Measurements from ENCODE around the gene SUSD1. TPM values are rescaled to one million over a fixed set of nuclear protein-coding genes. Genes with fewer than 3 reads are reported as not detected.

Gene SUSD1
- total and polyA plus RNA-seq, 2 donors (not counting 3 experiments of a cell fraction or from before 2014, with no cell fraction given): 33.1 to 37.8 TPM

GRCh38 chr9:112078432-112078831, 96.7 kb downstream of the SUSD1 start:
- no peak overlapping the region for H3K27ac ChIP-seq (ENCODE audit: insufficient read depth, low read depth, low read length)
- no peak overlapping the region for H3K4me3 ChIP-seq (replicated peaks in 1 of 3; ENCODE audit: insufficient read depth in 1 of 3, low read depth in 1 of 3, low read length in 3 of 3)
- no peak overlapping the region for H3K4me2 ChIP-seq (ENCODE audit: insufficient read depth, low read length)
- no peaks in the 10 kb centered on the region for H3K79me2 ChIP-seq (ENCODE audit: control insufficient read depth, insufficient read depth, low read length)
- no peaks in the 10 kb centered on the region for H3K9me1 ChIP-seq (replicated peaks; ENCODE audit: control insufficient read depth, extremely low read depth, insufficient read depth, low read length)
- no peak for TF ChIP-seq JUN (IDR thresholded peaks at IDR 0.05; ENCODE audit: borderline replicate concordance, insufficient read depth, insufficient read length, low read depth)
- TF ChIP-seq GATA2 (IDR thresholded peaks at IDR 0.05; ENCODE audit: insufficient read depth, insufficient read length, low read depth, low read length): no peak
- no peak for TF ChIP-seq MAX (IDR thresholded peaks at IDR 0.05; ENCODE audit: insufficient read depth, insufficient read length)
- no peak for TF ChIP-seq POLR2A (IDR thresholded peaks at IDR 0.05; ENCODE audit: low read depth, low read length)
- TF ChIP-seq EZH2 (IDR thresholded peaks at IDR 0.05; ENCODE audit: borderline replicate concordance, low read depth, low read length, severe bottlenecking): no peak
- TF ChIP-seq MYC (IDR thresholded peaks at IDR 0.05; ENCODE audit: low read depth, low read length): no peak
- no peak for TF ChIP-seq FOS (IDR thresholded peaks at IDR 0.05; ENCODE audit: borderline replicate concordance, insufficient read depth, low read length)
- no TSS peak for BruUV-seq (replicated peaks)
- H3K36me3 ChIP-seq (ENCODE audit: control insufficient read depth in 2 of 2, extremely low read depth in 1 of 2, insufficient read depth in 2 of 2, low read length in 2 of 2): no peaks in the 10 kb centered on the region
- H2AFZ ChIP-seq (ENCODE audit: low read depth, low read length): no peak overlapping the region
- ChIA-PET POLR2A (interaction anchor here (0.6 kb wide), 1 partner anchor 319 kb away, joined by 3 read pairs; no protein-coding TSS in a partner anchor), CTCF (interaction anchor here (1.1 to 2.4 kb wide), 2 partner anchors 56 to 318 kb away, joined by 3 to 16 read pairs; no protein-coding TSS in a partner anchor)
- H3K4me1 ChIP-seq (ENCODE audit: control insufficient read depth, extremely low read depth, insufficient read depth, low read length): peaks cover 14% of the 10 kb centered on the region
- no peak overlapping the region for H3K9ac ChIP-seq (replicated peaks; ENCODE audit: extremely low read depth, insufficient read depth, low read length)
- no peak for FAIRE-seq
- no peaks in the 10 kb centered on the region for H3K9me3 ChIP-seq (replicated peaks; ENCODE audit: control insufficient read depth, insufficient read depth, low read length)
- no peak for DNase-seq (ENCODE audit: low read depth, low spot score)
- H3K27me3 ChIP-seq (ENCODE audit: control insufficient read depth in 2 of 2, insufficient read depth in 2 of 2, low read length in 2 of 2): no peaks in the 10 kb centered on the region
- dilution Hi-C loops (cut with MboI; ENCODE audit: extremely low pct_ligation_motif_present, low sequenced_read_pairs): no loop called here
- no peaks in the 10 kb centered on the region for H4K20me1 ChIP-seq (replicated peaks; ENCODE audit: control insufficient read depth, extremely low read depth, insufficient read depth, low read length)
- intact Hi-C loops (cut with micrococcal nuclease): no loop called here

- FAIRE-seq: no peak
- no peak for DNase-seq (ENCODE audit: low read depth, low spot score)
- Histone ChIP-seq H3K4me1 (ENCODE audit: control insufficient read depth, extremely low read depth, insufficient read depth, low read length) (peaks cover 14% of the 10 kb centered on the region), H3K4me2 (ENCODE audit: insufficient read depth, low read length) (no peak overlapping the region), H4K20me1 (replicated peaks; ENCODE audit: control insufficient read depth, extremely low read depth, insufficient read depth, low read length) (no peaks in the 10 kb centered on the region), H3K27me3 (ENCODE audit: control insufficient read depth in 2 of 2, insufficient read depth in 2 of 2, low read length in 2 of 2) (no peaks in the 10 kb centered on the region), H3K9me1 (replicated peaks; ENCODE audit: control insufficient read depth, extremely low read depth, insufficient read depth, low read length) (no peaks in the 10 kb centered on the region), H3K36me3 (ENCODE audit: control insufficient read depth in 2 of 2, extremely low read depth in 1 of 2, insufficient read depth in 2 of 2, low read length in 2 of 2) (no peaks in the 10 kb centered on the region), H2AFZ (ENCODE audit: low read depth, low read length) (no peak overlapping the region), H3K9me3 (replicated peaks; ENCODE audit: control insufficient read depth, insufficient read depth, low read length) (no peaks in the 10 kb centered on the region), H3K4me3 (replicated peaks in 1 of 3; ENCODE audit: insufficient read depth in 1 of 3, low read depth in 1 of 3, low read length in 3 of 3) (no peak overlapping the region), H3K9ac (replicated peaks; ENCODE audit: extremely low read depth, insufficient read depth, low read length) (no peak overlapping the region), H3K79me2 (ENCODE audit: control insufficient read depth, insufficient read depth, low read length) (no peaks in the 10 kb centered on the region), H3K27ac (ENCODE audit: insufficient read depth, low read depth, low read length) (no peak overlapping the region)
- intact Hi-C loops (cut with micrococcal nuclease) (no loop called here), dilution Hi-C loops (cut with MboI; ENCODE audit: extremely low pct_ligation_motif_present, low sequenced_read_pairs) (no loop called here)
- TF ChIP-seq EZH2 (IDR thresholded peaks at IDR 0.05; ENCODE audit: borderline replicate concordance, low read depth, low read length, severe bottlenecking): no peak
- TF ChIP-seq JUN (IDR thresholded peaks at IDR 0.05; ENCODE audit: borderline replicate concordance, insufficient read depth, insufficient read length, low read depth): no peak
- TF ChIP-seq POLR2AphosphoS5 (IDR thresholded peaks at IDR 0.05; ENCODE audit: insufficient read depth, low read depth, low read length): no peak
- TF ChIP-seq MAX (IDR thresholded peaks at IDR 0.05; ENCODE audit: insufficient read depth, insufficient read length): no peak
- TF ChIP-seq MYC (IDR thresholded peaks at IDR 0.05; ENCODE audit: low read depth, low read length): no peak
- no peak for TF ChIP-seq FOS (IDR thresholded peaks at IDR 0.05; ENCODE audit: borderline replicate concordance, insufficient read depth, low read length)
- no peak for TF ChIP-seq POLR2A (IDR thresholded peaks at IDR 0.05; ENCODE audit: low read depth, low read length)
- TF ChIP-seq GATA2 (IDR thresholded peaks at IDR 0.05; ENCODE audit: insufficient read depth, insufficient read length, low read depth, low read length): no peak
- TF ChIP-seq CTCF (IDR thresholded peaks at IDR 0.05; ENCODE audit: extremely low read depth in 1 of 2, insufficient read depth in 1 of 2, low read depth in 1 of 2, low read length in 2 of 2): no peak
- CTCF ChIA-PET: interaction anchor here (1.0 to 1.4 kb wide), 4 partner anchors 180 to 320 kb away, joined by 3 read pairs; partner anchors contain the start of gene UGCG
- POLR2A ChIA-PET: no interaction called here
- no TSS peak for BruUV-seq (replicated peaks)
Observed at GRCh38 chr9:112076814-112077213, 98.3 kb downstream of the SUSD1 start.

Data from endothelial cell of umbilical vein (primary cell).